ENCODE data around the gene SLC29A1. TPM values are rescaled to one million over a fixed set of nuclear protein-coding genes. Genes with fewer than 3 reads are reported as not detected.
A peak's percentile ranks its signal among the peaks of the same experiment; 100 is the strongest.

The SLC29A1 gene
- total RNA-seq, 4 donors from 2014 or later: 101 to 281 (median 134) TPM

- TF ChIP-seq EP300 (IDR thresholded peaks at IDR 0.05) (no peak), POLR2A (IDR thresholded peaks at IDR 0.05) (no peak), POLR2AphosphoS5 (IDR thresholded peaks at IDR 0.05) (no peak)
- ATAC-seq: no peak
- peaks cover 0 to 31% (median 4%) of the 10 kb centered on the region in 3 donors for H3K4me1 ChIP-seq
- H3K27ac ChIP-seq: no peak overlapping the region
- H3K36me3 ChIP-seq: no peaks in the 10 kb centered on the region
- 82 to 100% methylated on average over 1 to 3 of the region's 3 CpGs for WGBS, 2 donors (ENCODE audit: low coverage in 1 of 2)
- H3K9me3 ChIP-seq: no peaks in the 10 kb centered on the region
- H3K4me3 ChIP-seq: no peak overlapping the region
- peaks cover 97% of the 10 kb centered on the region for H3K27me3 ChIP-seq
These were observed 49.1 kb downstream of the SLC29A1 start for GRCh38 chr6:44272529-44272928.

- no peak for ATAC-seq
- H3K27ac ChIP-seq: no peak overlapping the region
- peaks cover 100% of the 10 kb centered on the region for H3K27me3 ChIP-seq
- H3K9me3 ChIP-seq: no peaks in the 10 kb centered on the region
- WGBS, 2 donors (ENCODE audit: low coverage in 1 of 2): 82 to 100% methylated on average over 1 to 4 of the region's 23 CpGs
- peaks cover 0 to 31% (median 4%) of the 10 kb centered on the region in 3 donors for H3K4me1 ChIP-seq
- no peaks in the 10 kb centered on the region for H3K36me3 ChIP-seq
- TF ChIP-seq, protein P1, sequence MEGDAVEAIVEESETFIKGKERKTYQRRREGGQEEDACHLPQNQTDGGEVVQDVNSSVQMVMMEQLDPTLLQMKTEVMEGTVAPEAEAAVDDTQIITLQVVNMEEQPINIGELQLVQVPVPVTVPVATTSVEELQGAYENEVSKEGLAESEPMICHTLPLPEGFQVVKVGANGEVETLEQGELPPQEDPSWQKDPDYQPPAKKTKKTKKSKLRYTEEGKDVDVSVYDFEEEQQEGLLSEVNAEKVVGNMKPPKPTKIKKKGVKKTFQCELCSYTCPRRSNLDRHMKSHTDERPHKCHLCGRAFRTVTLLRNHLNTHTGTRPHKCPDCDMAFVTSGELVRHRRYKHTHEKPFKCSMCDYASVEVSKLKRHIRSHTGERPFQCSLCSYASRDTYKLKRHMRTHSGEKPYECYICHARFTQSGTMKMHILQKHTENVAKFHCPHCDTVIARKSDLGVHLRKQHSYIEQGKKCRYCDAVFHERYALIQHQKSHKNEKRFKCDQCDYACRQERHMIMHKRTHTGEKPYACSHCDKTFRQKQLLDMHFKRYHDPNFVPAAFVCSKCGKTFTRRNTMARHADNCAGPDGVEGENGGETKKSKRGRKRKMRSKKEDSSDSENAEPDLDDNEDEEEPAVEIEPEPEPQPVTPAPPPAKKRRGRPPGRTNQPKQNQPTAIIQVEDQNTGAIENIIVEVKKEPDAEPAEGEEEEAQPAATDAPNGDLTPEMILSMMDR (IDR thresholded peaks at IDR 0.05): no peak
- H3K4me3 ChIP-seq: no peak overlapping the region
These were observed 49.7 kb downstream of the SLC29A1 start for GRCh38 chr6:44272999-44273566.

GRCh38 chr6:44273617-44274016 lies 50.2 kb downstream of the SLC29A1 start:
- no peak for TF ChIP-seq POLR2A (IDR thresholded peaks at IDR 0.05)
- no peak for TF ChIP-seq EP300 (IDR thresholded peaks at IDR 0.05)
- TF ChIP-seq, protein P1 (IDR thresholded peaks at IDR 0.05): no peak
- TF ChIP-seq POLR2AphosphoS5 (IDR thresholded peaks at IDR 0.05): no peak
- WGBS, 2 donors (ENCODE audit: low coverage in 1 of 2): 40% methylated on average over 1 of the region's 1 CpG; no CpG with 5 or more reads in 1 of the 2 donors

GRCh38 chr6:44275271-44275748 lies 51.9 kb downstream of the SLC29A1 start:
- no peaks in the 10 kb centered on the region for H3K9me3 ChIP-seq
- no peak for TF ChIP-seq EP300 (IDR thresholded peaks at IDR 0.05)
- TF ChIP-seq, protein P1 (IDR thresholded peaks at IDR 0.05): no peak
- no peak for TF ChIP-seq POLR2AphosphoS5 (IDR thresholded peaks at IDR 0.05)
- no peak for TF ChIP-seq POLR2A (IDR thresholded peaks at IDR 0.05)
- ATAC-seq: no peak
- peak overlapping the region in 1 of 2 donors; percentile 45 for H3K4me3 ChIP-seq
- 60 to 93% methylated on average over 1 to 47 of the region's 59 CpGs for whole genome bisulfite sequencing, 2 donors (ENCODE audit: low coverage in 1 of 2)
- H3K4me1 ChIP-seq: peaks cover 0 to 26% (median 4%) of the 10 kb centered on the region in 3 donors
- peaks cover 94% of the 10 kb centered on the region for H3K27me3 ChIP-seq
- no peaks in the 10 kb centered on the region for H3K36me3 ChIP-seq
- no peak overlapping the region for H3K27ac ChIP-seq

More at GRCh38 chr6:44273617-44274016, 50.2 kb downstream of the SLC29A1 start:
- Histone ChIP-seq H3K36me3 (no peaks in the 10 kb centered on the region), H3K4me1 (peaks cover 0 to 31% (median 4%) of the 10 kb centered on the region in 3 donors), H3K9me3 (no peaks in the 10 kb centered on the region), H3K4me3 (no peak overlapping the region), H3K27me3 (peaks cover 98% of the 10 kb centered on the region), H3K27ac (no peak overlapping the region)
- ATAC-seq: no peak

GRCh38 chr6:44275749-44276648 lies 52.6 kb downstream of the SLC29A1 start:
- Histone ChIP-seq H3K27ac (no peak overlapping the region), H3K27me3 (peaks cover 94% of the 10 kb centered on the region), H3K9me3 (no peaks in the 10 kb centered on the region), H3K4me3 (peak overlapping the region in 1 of 2 donors; percentile 45), H3K4me1 (peaks cover 0 to 20% (median 4%) of the 10 kb centered on the region in 3 donors), H3K36me3 (no peaks in the 10 kb centered on the region)
- no peak for TF ChIP-seq EP300 (IDR thresholded peaks at IDR 0.05)
- TF ChIP-seq POLR2A (IDR thresholded peaks at IDR 0.05): peak in 1 of 2 donors; percentile 5
- ATAC-seq: peak; percentile 56
- WGBS, 2 donors (ENCODE audit: low coverage in 1 of 2): no CpG with 5 or more reads among the region's 109 CpGs
